GM12878 (cell line): ENCODE data around the gene COPE.

Experiments
- CEBPB ChIP-seq, 2 experiments: fragments of 150-350 bp in 1 of 2; IDR thresholded peaks; 2 replicates each; pipeline ENCODE4 v1.6.1; 2012 to 2014; ENCODE audit warnings: low read depth in 2 of 2, low read length in 2 of 2, borderline replicate concordance in 1 of 2, inconsistent platforms in 1 of 2
- CTCF ChIP-seq, 3 experiments: IDR thresholded peaks in 2 of 3; conservative IDR thresholded peaks in 1 of 3; 2 replicates each; pipeline ENCODE4 v1.5.1; 2011; ENCODE audit warnings: low read depth in 3 of 3, low read length in 3 of 3, mild to moderate bottlenecking in 3 of 3, control low read depth in 2 of 3, moderate library complexity in 2 of 3, inconsistent platforms in 1 of 3, mixed read lengths in 1 of 3; ENCODE audit not compliant: control insufficient read depth in 2 of 3, insufficient read depth in 1 of 3; ENCODE audit errors: extremely low read depth in 1 of 3
- GABPA ChIP-seq: IDR thresholded peaks from 2 replicates; pipeline ENCODE4 v1.6.1; 2014; ENCODE audit warnings: antibody characterized with exemption, low read depth, mild to moderate bottlenecking, inconsistent platforms
- NFIC ChIP-seq: IDR thresholded peaks from 2 replicates; pipeline ENCODE4 v1.6.1; 2012; ENCODE audit warnings: low read depth, mild to moderate bottlenecking, inconsistent platforms, low read length, moderate library complexity
- POLR2AphosphoS5 ChIP-seq: IDR thresholded peaks from 2 replicates; pipeline ENCODE4 v1.6.1; 2011; ENCODE audit warnings: mild to moderate bottlenecking, low read length, inconsistent platforms
- SMC3 ChIP-seq: IDR thresholded peaks from 2 replicates; pipeline ENCODE4 v1.6.1; 2011; ENCODE audit warnings: low read length, improper control_type of control experiment, borderline replicate concordance
- YBX1 ChIP-seq: fragments of 450-650 bp; IDR thresholded peaks from 2 replicates; pipeline ENCODE4 v1.6.1; 2016; ENCODE audit warnings: antibody characterized with exemption

- TF ChIP-seq YBX1 (no peak), SMC3 (no peak), POLR2AphosphoS5 (no peak), CTCF (IDR thresholded peaks at IDR 0.05 in 2 of 3, conservative IDR thresholded peaks at IDR 0.05 in 1 of 3; ENCODE audit: control insufficient read depth in 2 of 3, extremely low read depth in 1 of 3, insufficient read depth in 1 of 3, low read depth in 3 of 3, low read length in 3 of 3) (no peak), GABPA (no peak), CEBPB (IDR thresholded peaks at IDR 0.05; ENCODE audit: borderline replicate concordance in 1 of 2, low read depth in 2 of 2, low read length in 2 of 2) (no peak), NFIC (no peak)
These were observed 24.7 kb downstream of the COPE start for GRCh38 chr19:18894254-18895037.
